ENCODE results near the gene CSAG2. TPM values are rescaled to one million over a fixed set of nuclear protein-coding genes. Genes with fewer than 3 reads are reported as not detected.
"Not testable (repeated sequence)": the region's sequence is repeated elsewhere in the genome, so short reads cannot be mapped to it uniquely, and the experiment has no call there.

Gene CSAG2
- total and polyA plus RNA-seq, 7 donors: not detected

- Histone ChIP-seq H3K4me3 (no peak overlapping the region), H3K4me1 (no peaks in the 10 kb centered on the region), H3K9me3 (no peaks in the 10 kb centered on the region), H3K27ac (no peak overlapping the region), H3K36me3 (no peaks in the 10 kb centered on the region), H3K27me3 (no peaks in the 10 kb centered on the region)
- DNase-seq: no peak
- 68 to 87% methylated on average over 2 of the region's 2 CpGs for WGBS, 2 donors
- intact Hi-C loops (cut with DNase I): no loop called here
- TF ChIP-seq POLR2AphosphoS5 (IDR thresholded peaks at IDR 0.05) (no peak), EP300 (IDR thresholded peaks at IDR 0.05) (no peak), POLR2A (IDR thresholded peaks at IDR 0.05) (no peak), CTCF (IDR thresholded peaks at IDR 0.05) (no peak)
These were observed 26.0 kb upstream of the CSAG2 start for GRCh38 chrX:152735101-152735500.

GRCh38 chrX:152734143-152734858, 25.2 kb upstream of the CSAG2 start:
- H3K4me3 ChIP-seq; intact Hi-C loops (cut with DNase I); H3K27ac ChIP-seq; H3K9me3 ChIP-seq; DNase-seq; H3K27me3 ChIP-seq; H3K36me3 ChIP-seq; H3K4me1 ChIP-seq: not testable (repeated sequence)
- 93% methylated on average over 22 of the region's 22 CpGs for WGBS, 2 donors

- TF ChIP-seq EP300 (IDR thresholded peaks at IDR 0.05) (no peak), POLR2A (IDR thresholded peaks at IDR 0.05) (no peak), POLR2AphosphoS5 (IDR thresholded peaks at IDR 0.05) (no peak), CTCF (IDR thresholded peaks at IDR 0.05) (no peak)
- Histone ChIP-seq H3K36me3 (no peaks in the 10 kb centered on the region), H3K4me3 (no peak within 1 kb of the TSS), H3K4me1 (no peaks in the 10 kb centered on the region), H3K9me3 (no peaks in the 10 kb centered on the region), H3K27me3 (no peaks in the 10 kb centered on the region), H3K27ac (no peak within 1 kb of the TSS)
- intact Hi-C loops (cut with DNase I): no loop called here
- WGBS, 2 donors: 88 to 93% methylated on average over 19 to 20 of the region's 21 CpGs
- DNase-seq: no peak
These were observed 24.3 kb upstream of the CSAG2 start, which contains the start of the genes CSAG1 and MAGEA12 for GRCh38 chrX:152733261-152733975. Gene CSAG1 (minus strand): TSS chrX:152733721. CDS start chrX:152732460, 1,261 bp downstream. Gene MAGEA12 (plus strand): TSS chrX:152733757. CDS start chrX:152736162, 2,405 bp downstream.

- TF ChIP-seq POLR2A (IDR thresholded peaks at IDR 0.05) (no peak), POLR2AphosphoS5 (IDR thresholded peaks at IDR 0.05) (no peak), EP300 (IDR thresholded peaks at IDR 0.05) (no peak), CTCF (IDR thresholded peaks at IDR 0.05) (no peak)
- no peaks in the 10 kb centered on the region for H3K4me1 ChIP-seq
- no peak overlapping the region for H3K27ac ChIP-seq
- H3K9me3 ChIP-seq: no peaks in the 10 kb centered on the region
- intact Hi-C loops (cut with DNase I): no loop called here
- no peak for DNase-seq
- 62 to 74% methylated on average over 7 of the region's 7 CpGs for WGBS, 2 donors
- no peaks in the 10 kb centered on the region for H3K36me3 ChIP-seq
- H3K27me3 ChIP-seq: no peaks in the 10 kb centered on the region
- H3K4me3 ChIP-seq: no peak overlapping the region
These were observed 16.3 kb upstream of the CSAG2 start for GRCh38 chrX:152725409-152725808.

- H3K27me3 ChIP-seq; H3K27ac ChIP-seq; DNase-seq; H3K36me3 ChIP-seq; intact Hi-C loops (cut with DNase I); H3K4me1 ChIP-seq; H3K4me3 ChIP-seq; H3K9me3 ChIP-seq: not testable (repeated sequence)
- no CpG with 5 or more reads among the region's 35 CpGs for WGBS, 2 donors
These were observed 5.0 kb upstream of the CSAG2 start, which contains the start of gene MAGEA2B for GRCh38 chrX:152713815-152714787. Gene MAGEA2B (plus strand): TSS chrX:152714628. CDS start chrX:152717107, 2,479 bp downstream.

GRCh38 chrX:152713195-152713594, 4.1 kb upstream of the CSAG2 start:
- H3K4me3 ChIP-seq; H3K36me3 ChIP-seq; H3K4me1 ChIP-seq; H3K9me3 ChIP-seq; H3K27me3 ChIP-seq; intact Hi-C loops (cut with DNase I); DNase-seq; H3K27ac ChIP-seq: not testable (repeated sequence)
- WGBS, 2 donors: no CpG with 5 or more reads among the region's 5 CpGs

GRCh38 chrX:152706500-152706899, 2.6 kb downstream of the CSAG2 start:
- DNase-seq; H3K27me3 ChIP-seq; H3K36me3 ChIP-seq; H3K27ac ChIP-seq; intact Hi-C loops (cut with DNase I); H3K4me1 ChIP-seq; H3K9me3 ChIP-seq; H3K4me3 ChIP-seq: not testable (repeated sequence)
- WGBS, 2 donors: 85 to 86% methylated on average over 4 of the region's 7 CpGs

GRCh38 chrX:152700390-152700789, 8.7 kb downstream of the CSAG2 start:
- H3K36me3 ChIP-seq; H3K27me3 ChIP-seq; intact Hi-C loops (cut with DNase I); H3K4me1 ChIP-seq; DNase-seq; H3K4me3 ChIP-seq; H3K9me3 ChIP-seq; H3K27ac ChIP-seq: not testable (repeated sequence)
- 89 to 95% methylated on average over 4 of the region's 5 CpGs for WGBS, 2 donors

All from sigmoid colon (tissue), 7 donors.